DMS153 treated with DMSO at 0.1 percent for 48 hours (cell line): ENCODE data around the gene ZMAT1.
A peak's percentile ranks its signal among the peaks of the same experiment; 100 is the strongest.
"Not testable (repeated sequence)": the region's sequence is repeated elsewhere in the genome, so short reads cannot be mapped to it uniquely, and the experiment has no call there.

Source experiments
- DNase-seq: peaks from one replicate; lab custom pipeline; 2025; ENCODE audit not compliant: unreplicated experiment; lab: John Stamatoyannopoulos, UW

ZMAT1 gene

GRCh38 chrX:101931488-101932248 lies at the start of gene ZMAT1:
TSS of gene ZMAT1 (minus strand) at chrX:101932027. CDS start at chrX:101932008, 19 bp downstream.
- DNase-seq = peak; percentile 65

DNA sequence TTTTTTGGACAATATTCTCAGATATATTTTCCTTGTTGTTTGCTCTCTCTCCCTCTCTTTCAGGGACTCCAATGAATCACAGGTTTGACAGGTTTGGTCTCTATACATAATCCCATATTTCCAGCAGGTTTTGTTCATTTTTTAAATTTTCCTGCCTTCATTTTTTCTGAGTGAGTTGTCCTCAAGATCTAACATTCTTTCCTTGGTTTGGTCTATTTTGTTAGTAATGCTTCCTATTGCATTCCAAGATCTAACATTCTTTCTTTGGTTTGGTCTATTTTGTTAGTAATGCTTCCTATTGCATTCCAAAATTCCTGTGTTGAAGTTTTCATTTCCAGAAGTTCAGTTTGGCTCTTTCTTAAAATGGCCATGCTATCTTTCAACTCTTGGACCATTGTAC lies 45.3 kb upstream of the ZMAT1 start:
- DNase-seq = no peak

- DNase-seq = no peak
These were observed 41.2 kb upstream of the ZMAT1 start for GRCh38 chrX:101973066-101973465.

DNA sequence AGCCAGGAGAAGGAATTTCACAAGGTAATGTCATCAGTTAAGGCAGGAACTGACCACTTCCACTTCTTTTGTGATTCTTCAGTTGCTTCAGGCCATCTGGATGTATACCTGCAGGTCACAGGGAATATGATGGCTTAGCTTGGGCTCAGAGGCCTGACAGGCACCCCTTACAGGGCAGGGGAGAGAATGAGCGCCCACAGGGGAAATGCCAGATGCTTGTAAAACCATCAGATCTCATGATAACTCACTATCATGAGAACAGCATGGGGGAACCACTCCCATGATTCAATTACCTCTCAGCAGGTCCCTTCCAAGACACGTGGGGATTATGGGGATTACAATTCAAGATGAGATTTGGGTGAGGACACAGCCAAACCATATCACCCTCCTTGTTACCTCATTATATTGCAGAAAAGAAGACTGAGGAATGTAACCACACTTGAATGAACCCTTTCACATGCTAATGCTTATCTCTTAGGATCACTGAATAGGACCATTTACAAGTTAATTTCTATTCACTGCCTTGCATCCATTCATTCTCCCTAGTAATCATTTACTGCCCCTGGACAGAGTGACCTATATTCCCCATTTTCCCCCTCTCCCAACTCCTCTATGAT lies 33.2 kb upstream of the ZMAT1 start:
- not testable (repeated sequence) for DNase-seq

DNA sequence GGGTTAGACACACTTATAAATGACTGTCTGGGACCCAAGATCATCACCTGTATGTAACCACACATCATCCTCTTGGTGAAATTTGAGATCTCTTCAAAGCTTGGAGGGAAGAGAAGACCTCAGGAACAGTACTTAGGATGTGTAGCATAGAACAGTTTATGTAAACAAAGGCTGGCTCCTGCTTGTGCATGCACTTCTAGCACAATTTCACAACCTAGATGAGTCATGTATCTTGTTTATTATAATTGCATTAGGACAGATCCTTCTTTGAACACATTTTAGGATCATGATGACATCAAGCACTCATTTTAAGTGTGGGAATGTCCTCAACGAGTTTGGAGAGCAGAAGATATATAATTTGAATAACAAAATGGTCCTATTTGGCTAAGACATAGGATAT lies 26.3 kb upstream of the ZMAT1 start:
- DNase-seq = no peak

DNA sequence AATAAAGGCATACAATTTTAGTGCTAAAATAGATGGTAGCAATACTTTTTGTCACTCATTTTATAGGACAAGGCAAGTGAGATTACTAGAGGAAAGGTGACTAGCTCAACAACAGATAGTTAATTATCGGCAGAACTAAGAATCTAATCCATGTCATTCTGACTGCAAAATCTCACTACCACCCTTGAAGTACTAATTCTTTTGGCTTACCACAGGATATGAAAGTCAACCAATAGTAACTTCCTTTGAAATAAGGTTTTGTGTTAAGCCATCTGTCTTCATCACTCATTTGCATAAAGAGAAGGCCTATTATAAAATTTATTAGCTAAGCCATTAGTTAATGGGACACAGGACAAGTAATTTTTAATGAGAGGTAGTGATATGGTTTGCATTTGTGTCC lies 25.3 kb upstream of the ZMAT1 start:
- DNase-seq = no peak

GRCh38 chrX:101956556-101956955 lies 24.7 kb upstream of the ZMAT1 start:
- DNase-seq = no peak

- DNase-seq = no peak
These were observed 18.8 kb upstream of the ZMAT1 start for GRCh38 chrX:101950581-101950980.

GRCh38 chrX:101932249-101932570 lies 383 bp upstream of the ZMAT1 start:
- DNase-seq = no peak

DNA sequence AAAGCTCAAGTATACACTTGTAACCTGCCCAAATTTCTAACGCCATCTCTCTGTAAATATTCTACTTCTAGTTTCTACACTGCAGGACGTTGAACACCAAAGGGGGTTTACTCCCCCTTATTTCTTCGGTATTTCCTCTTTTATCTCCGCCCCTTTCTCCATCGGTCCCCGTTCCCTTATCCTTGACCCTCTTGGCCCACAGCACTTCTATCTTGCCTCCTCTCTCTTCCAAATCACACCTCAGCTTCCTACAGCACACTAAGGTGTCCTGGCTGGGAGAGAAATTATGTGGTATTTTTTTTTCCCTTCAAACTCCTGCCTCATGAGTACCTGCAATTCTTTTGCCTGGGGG lies 715 bp downstream of the ZMAT1 start:
- peak; percentile 0 for DNase-seq

DNA sequence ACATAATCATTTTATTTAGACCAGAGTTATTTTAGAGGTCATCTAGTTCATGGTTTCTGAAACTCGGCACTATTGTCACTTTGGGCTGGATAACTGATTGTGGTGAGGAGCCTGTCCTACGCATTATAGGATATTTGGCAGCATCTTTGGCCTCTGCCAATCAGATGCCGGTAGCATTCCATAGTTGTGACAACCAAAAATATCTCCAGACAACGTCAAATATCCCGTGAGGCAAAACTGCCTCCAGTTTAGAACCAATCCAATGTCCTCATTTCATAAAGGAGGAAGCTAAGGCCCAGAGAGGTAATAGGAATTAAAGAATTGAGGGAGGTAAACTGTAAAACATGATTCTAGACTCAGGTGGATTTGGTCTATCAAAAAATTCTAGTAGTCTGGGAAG lies 6.1 kb downstream of the ZMAT1 start:
- DNase-seq = no peak

- no peak for DNase-seq
These were observed 13.1 kb downstream of the ZMAT1 start for GRCh38 chrX:101918751-101919150.

DNA sequence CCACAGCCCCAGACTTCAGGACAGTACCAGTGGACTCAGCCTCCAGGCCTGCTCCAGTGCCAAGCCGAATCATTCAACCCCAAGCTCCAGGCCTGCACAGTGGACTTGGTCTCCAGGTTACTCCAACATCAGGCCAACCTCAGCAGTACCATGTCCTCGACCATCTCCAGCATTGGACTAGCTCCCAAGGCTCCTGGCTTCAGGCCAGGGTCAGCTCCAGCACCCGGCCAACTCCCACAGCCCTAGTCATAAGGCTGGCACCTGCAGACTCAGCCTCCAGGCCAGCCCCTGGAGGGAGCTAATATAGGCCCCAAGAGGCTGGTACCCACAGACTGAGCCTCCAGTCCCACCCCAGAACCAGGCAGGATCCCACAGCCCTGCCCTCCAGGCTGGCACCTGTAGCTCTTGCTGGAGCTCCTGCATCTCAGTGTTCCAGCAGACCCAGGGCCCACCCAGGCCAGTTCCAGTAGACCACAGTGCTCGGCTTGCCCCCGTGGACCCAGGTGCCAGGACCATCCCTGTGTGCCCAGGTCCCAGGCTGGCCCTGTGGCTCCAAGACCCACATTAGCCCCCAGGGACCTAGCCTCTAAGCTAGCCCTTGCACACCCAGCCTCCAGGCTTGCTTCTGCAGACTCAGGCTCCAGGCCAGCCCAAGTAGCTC lies 25.6 kb downstream of the ZMAT1 start:
- DNase-seq = no peak

DNA sequence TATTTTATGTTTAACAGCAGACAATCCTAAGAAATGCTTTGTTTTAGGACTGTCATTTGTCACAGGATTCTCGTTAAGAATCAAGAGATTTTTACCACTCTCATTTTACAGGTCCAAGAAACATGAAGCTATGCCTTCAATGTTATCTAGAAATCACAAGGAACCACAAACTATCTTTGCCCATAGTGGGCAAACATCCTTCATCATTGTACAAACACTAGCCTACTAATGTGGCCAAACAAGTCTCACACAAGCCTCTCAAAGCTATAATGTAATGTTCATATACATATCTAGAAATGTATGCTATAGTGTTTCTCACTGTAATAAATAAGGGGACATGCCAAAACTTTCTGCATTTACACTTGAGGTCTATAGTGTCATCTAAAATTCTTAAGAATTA lies 26.8 kb downstream of the ZMAT1 start:
- DNase-seq = no peak
